Stimulated activated CD4-positive, alpha-beta T cell treated with anti-CD3 and anti-CD28 coated beads, Interleukin-12 subunit alpha, Interleukin-12 subunit beta, amount 100 ng/mL, for 4 hours (primary cell): ENCODE results near the gene C1QTNF6.

ENCODE experiments used
- DNase-seq: peaks from one replicate; pipeline ENCODE4 v3.0.0-alpha.2; 2020

C1QTNF6 gene

DNA sequence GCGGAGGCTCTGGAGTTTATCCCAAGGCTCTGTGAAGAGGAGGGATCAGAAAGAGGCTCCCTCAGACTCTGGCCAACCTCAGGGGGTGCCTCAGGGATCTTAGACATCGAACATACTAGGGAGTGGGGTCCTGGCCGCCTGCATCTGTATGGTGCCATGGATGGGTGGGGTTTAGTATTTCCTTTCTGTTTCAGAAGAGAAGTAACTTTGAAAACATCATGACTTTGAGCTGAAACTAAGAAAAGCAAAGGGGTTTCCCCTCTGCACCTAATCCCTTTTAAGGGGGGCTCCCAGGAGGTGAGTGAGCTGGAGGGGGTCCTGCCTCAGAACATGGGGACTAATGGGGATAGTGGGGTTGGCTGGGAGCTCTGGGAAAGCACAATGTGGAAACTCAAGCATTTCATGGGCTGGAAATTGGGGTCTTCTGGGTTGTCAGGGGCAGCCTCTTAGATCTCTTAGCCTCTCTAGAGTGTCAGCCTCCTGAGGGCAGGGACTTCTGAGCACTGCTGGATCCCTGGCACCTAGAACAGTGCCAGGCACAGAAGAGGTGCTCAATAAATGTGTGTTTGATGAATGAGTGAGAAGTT is 36.0 kb upstream of the C1QTNF6 start:
- DNase-seq = no peak

GRCh38 chr22:37222440-37222971 is 34.5 kb upstream of the C1QTNF6 start:
- DNase-seq = no peak

DNA sequence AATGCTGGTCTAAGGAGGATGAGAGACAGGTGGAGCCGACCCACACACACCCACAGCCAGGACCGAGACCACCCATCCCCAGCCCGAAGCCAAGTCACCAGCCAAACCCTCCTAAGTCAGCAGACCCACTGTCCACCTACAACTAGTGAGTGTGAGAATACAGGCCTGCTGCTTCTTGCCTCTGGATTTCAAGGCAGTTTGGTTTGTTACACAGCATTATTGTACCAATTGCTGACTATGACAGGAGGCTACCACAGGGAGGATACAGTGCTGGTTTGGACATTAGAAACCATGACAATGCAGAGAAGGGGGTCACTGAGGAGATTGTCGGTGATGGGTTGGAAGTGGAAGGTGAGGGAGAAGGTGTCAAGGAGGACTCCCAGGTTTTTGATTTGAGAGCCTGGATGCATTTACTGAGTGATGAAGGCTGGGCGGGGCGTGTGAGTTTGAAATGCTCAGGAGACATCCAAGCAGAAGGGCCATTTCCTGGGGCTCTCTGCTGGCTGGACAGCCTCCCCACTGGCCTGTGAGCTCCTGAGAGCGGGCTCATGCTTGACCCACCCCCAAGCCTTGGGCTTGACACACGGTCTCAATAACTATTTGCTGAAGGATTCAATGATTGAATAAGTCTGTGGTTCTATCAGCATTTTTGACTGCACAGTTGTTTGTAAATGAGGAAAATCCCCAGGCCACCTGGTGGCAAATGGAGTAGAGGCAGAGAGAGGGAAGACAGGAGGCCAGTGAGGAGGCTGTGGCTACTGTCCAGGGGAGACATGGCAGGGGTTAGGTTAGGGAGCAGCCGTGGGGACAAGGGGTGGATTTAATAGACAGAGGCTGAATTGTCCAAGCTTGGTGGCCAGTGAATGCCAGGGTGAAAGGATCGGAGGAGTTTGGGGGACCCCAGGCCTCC is 33.6 kb upstream of the C1QTNF6 start:
- no peak for DNase-seq

DNA sequence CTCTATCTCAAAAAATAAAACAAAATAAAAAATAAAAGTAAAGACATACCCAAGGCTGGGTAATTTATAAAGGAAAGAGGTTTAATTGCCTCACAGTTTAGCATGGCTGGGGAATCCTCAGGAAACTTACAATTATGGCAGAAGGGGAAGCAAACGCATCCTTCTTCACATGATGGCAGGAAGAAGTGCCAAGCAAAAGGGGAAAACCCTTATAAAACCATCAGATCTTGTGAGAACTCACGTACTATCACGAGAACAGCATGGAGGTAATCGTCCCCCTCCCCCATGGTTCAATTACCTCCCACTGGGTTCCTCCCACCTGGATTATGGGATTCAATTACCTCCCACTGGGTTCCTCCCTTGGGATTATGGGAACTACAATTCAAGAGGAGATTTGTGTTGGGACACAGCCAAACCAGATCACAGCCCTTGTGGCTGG is 32.5 kb upstream of the C1QTNF6 start:
- DNase-seq = no peak

- DNase-seq = no peak
These were observed 31.5 kb upstream of the C1QTNF6 start for GRCh38 chr22:37219533-37219932.

- DNase-seq = peak; percentile 61
These were observed 30.8 kb upstream of the C1QTNF6 start for GRCh38 chr22:37218771-37219411.

DNA sequence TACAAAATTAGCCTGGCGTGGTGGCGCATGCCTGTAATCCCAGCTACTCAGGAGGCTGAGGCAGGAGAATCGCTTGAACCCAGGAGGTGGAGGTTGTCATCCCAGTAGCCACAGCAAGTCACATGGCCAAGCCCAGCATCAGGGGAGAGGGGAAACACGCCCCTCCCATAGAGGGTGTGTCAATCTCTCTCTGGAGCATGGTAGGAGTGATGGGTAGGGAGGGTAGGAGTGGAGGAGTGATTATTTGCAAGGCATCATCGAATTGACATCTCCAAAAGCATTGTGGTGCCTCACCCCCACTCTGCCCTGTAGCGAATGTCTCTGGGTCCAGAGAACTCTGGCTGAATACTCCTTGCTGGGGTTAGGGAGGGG is 30.3 kb upstream of the C1QTNF6 start:
- no peak for DNase-seq

GRCh38 chr22:37215890-37216289 is 27.8 kb upstream of the C1QTNF6 start:
- no peak for DNase-seq

- DNase-seq = no peak
These were observed 26.6 kb upstream of the C1QTNF6 start for GRCh38 chr22:37214731-37215030.

- no peak for DNase-seq
These were observed 26.1 kb upstream of the C1QTNF6 start for GRCh38 chr22:37213941-37214730.

GRCh38 chr22:37213218-37213855 is 25.3 kb upstream of the C1QTNF6 start:
- DNase-seq = no peak

DNA sequence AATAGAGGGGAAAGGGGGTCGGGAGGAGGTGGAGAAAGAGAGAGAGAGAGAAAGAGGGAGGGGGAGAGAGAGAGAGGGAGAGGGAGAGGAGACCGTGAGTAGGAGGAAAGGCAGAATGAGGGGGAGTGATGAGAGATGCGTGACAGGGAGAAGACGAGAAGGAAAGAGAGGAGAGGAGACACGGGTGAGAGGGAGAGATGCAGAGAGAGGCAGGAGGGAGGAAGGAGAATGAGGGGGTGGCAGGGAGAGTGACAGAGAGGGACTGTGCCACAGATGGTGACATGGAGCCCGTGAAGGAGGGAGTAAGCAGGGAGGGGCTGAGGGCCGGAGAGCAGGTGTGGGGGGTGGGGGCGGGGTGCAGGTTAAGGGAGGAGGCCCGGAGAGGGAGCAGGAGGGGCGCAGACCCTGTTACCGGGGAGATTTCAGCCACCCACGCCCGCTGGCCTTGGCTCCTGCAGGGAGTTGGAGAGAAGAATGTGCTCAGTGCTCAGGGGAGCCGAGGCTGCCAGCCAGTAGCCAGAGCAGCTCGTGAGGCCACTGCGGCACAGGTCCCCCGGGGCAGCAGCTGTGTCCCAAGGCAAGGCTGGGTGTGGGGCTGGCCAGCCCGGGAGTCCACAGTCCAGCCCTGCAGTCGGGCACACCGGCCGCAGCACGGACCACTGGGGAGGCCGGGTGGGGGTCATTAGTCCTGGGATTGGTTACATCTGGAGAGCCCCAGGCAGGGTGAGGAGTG is 24.3 kb upstream of the C1QTNF6 start, which contains the start of gene SSTR3:
Gene SSTR3 (minus strand): TSS at position 304 of the 733 bp plus-strand sequence. CDS start 4,674 bp downstream, outside the sequence.
- DNase-seq = no peak

- DNase-seq = no peak
These were observed 23.8 kb upstream of the C1QTNF6 start for GRCh38 chr22:37211866-37212173.

DNA sequence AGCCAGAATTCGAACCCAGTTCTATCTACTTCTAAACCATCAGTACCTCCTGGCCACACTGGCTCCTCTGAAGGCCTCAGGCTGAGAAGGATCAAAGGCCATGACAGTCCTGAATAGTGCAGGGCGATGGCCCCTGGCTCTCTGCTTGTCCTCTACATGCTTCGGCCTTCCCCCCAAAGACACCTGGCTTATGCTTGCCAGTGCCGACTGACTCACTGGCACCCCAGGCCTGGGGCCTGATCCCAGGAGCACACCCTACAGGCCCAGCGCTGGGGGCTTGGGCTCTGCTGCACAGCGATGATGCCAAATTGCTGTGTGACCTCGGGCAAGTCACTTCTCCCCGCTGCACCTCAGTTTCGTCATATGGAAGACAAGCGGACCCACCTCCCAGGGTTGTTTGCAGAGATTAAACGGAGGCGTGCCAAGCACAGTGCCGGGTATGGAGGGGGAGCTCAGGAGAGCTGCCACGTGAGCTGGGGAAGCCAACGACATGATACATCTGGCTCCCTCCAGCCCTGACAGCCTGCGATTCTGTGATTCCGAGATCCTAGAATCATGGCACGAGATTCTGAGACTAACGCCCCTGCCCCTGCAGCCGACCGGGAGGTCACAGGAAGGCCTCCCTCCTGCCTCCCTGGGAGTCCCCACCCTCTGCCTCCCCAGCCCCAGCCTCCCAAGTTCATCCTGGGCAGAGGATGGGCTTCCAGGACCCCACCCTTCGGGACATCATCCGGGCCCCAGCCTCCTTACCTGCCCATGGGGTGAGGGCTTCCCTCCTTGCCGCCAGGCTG is 23.2 kb upstream of the C1QTNF6 start:
- DNase-seq = no peak

DNA sequence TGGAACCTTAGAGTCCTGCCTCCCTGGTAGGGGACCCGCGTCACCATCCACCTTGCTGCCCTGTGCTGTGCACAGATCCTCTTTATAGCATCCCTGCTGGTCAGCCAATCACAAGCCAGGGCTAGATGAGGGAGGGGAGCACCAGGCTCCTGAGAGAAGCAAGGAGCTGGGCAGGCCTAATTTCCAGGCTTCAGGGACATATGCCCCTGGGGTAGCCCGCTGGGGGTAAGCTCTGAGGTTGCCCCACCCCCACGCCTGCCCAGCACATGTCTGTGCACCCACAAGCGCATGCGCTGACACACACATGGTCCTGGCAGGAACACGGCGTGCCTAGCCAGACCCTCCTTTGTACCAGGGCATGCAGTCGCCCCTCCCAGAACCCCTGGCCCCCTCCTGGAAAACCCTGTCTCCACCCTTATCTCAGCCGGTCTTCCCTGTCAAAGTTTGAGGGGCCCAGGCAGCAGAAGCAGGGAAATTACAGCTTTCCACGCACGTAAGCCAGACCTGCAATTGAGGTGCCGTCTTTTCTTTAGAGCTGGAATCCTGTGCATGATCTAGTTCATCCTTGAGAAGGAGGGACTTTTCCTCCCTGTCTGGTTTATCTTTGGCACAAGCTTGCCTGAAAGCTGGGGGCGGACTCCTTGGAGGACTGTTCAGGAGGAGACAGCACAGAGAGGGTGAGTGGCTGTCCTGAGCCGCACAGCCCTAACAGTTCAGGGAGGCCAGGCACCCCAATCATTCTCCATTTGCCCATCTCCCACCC is 22.2 kb upstream of the C1QTNF6 start:
- no peak for DNase-seq

DNA sequence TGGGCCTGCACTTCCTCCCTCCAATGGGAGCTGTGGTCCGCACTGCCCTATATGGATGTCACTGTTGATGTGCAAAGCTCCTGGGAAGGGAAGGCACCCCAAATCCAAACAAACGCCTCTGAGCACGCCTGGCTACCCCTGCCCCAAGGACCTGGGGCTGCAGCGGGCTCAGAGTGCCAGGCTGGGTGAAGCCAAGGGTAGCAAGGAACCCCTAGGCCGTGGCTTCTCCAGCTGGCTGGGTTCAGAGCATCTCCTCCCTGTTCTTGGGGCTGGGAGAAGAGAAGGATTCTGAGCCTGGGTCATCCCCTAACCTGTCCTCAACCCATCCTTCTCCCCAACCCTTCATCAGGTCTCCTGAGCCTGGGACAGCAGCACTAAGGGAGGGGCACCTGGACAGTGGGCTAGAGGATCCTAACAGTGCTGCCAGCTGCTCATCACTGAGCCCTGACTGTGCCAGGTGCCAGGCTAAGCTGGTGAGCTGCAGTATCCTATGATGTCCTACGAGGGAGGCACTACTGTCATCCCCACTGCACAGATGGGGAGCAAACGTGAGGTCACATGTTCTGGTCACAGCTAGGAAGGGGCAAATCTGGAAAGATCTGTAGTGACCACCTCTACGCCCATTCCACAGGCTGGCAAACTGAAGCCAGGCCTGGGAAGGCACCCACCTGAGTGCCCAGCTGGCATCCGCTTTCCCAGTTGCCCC is 21.2 kb upstream of the C1QTNF6 start:
- DNase-seq = no peak

DNA sequence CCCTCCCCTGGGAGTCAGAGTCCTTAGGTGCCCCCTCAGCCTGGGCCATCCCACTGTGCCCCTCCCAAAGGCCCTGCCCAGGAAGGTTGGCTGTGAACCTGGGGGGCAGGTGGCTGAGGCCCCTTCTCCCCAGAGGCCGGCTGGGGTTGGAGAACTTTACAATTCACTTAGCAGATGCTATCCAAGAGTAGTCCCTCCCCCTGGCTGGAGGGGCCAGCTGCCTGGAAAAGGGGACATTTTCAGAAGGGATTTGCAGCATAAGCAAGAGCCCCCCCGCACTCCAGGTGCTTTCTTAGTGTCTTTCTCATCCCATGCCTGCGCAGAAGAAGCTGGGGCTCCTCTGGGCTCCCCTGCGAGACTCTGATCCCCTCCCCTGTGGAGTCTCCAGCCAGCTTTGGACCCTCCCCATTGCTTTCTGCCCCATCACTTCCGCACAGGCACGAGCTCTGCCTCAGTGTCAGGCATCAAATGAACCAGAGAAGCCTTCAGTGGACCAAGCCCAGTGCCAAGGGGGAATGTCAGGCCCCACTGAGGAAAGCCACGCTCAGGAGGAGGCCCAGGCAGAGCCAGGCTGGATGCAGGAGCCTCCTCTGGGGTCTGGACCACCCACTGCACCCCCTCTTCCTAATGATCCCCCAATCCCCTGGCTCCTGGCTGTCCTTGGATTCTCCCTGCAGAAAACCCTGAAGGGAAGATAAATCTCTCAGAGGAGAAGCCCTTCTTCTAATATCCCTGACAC is 20.5 kb upstream of the C1QTNF6 start:
- DNase-seq = no peak

DNA sequence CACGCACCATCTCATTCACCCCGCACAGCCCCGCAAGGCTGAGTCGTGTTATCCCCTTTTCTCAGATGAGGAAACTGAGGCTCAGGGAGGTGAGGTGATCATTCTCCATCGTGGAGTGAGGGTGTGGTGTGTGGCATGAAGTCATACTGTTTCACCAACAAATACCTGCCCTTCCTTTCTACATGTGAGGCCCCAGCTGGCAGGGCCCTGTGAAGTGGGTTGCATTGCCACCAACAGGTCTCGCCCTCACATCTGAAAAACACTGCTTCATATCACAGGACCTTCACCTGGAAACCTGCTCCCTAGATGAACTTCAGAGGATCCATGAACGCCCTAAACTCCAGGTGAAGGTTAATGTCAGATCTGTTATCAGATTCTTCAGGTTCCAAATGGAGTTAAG is 19.9 kb upstream of the C1QTNF6 start:
- no peak for DNase-seq
